HepG2 (cell line): ENCODE data around the gene ABHD17A. TPM values are rescaled to one million over a fixed set of nuclear protein-coding genes. Genes with fewer than 3 reads are reported as not detected.

Experiments
- ARID4A ChIP-seq: sonication (generic); formaldehyde crosslinking; IDR thresholded peaks from 2 replicates; pipeline ENCODE4 v1.5.0; 2020; ENCODE audit warnings: mild to moderate bottlenecking, missing genetic modification reagents, borderline replicate concordance
- EEA1 ChIP-seq: sonication (generic); formaldehyde crosslinking; IDR thresholded peaks from 2 replicates; pipeline ENCODE4 v1.5.1; 2020; ENCODE audit warnings: mild to moderate bottlenecking, missing genetic modification reagents, borderline replicate concordance
- ESRRA ChIP-seq: sonication (generic); formaldehyde crosslinking; IDR thresholded peaks from 2 replicates; pipeline ENCODE4 v1.5.1; 2020; ENCODE audit warnings: mild to moderate bottlenecking, low read depth, missing genetic modification reagents
- GATA4 ChIP-seq: sonication (generic); IDR thresholded peaks from 2 replicates; pipeline ENCODE4 v1.6.1; 2016; ENCODE audit warnings: antibody characterized with exemption, low read depth, borderline replicate concordance
- GFI1 ChIP-seq: sonication (generic); formaldehyde crosslinking; IDR thresholded peaks from 2 replicates; pipeline ENCODE4 v1.5.0; 2020; ENCODE audit warnings: missing genetic modification reagents, mild to moderate bottlenecking, borderline replicate concordance
- HDAC1 ChIP-seq: sonication (generic); formaldehyde crosslinking; IDR thresholded peaks from 2 replicates; pipeline ENCODE4 v1.5.1; 2020; ENCODE audit warnings: mild to moderate bottlenecking, missing genetic modification reagents
- MAFG ChIP-seq: sonication (generic); formaldehyde crosslinking; IDR thresholded peaks from 2 replicates; pipeline ENCODE4 v1.5.1; 2020; ENCODE audit warnings: mild to moderate bottlenecking, missing genetic modification reagents
- MLX ChIP-seq: IDR thresholded peaks from 2 replicates; pipeline ENCODE4 v1.6.1; 2016
- PCBP2 ChIP-seq: fragments of 200-400 bp; formaldehyde crosslinking; optimal IDR thresholded peaks from 2 replicates; pipeline ENCODE3; 2018; ENCODE audit warnings: low read length, low read depth; ENCODE audit not compliant: poor library complexity, severe bottlenecking
- RBFOX2 ChIP-seq: fragments of 200-400 bp; formaldehyde crosslinking; IDR thresholded peaks from 2 replicates; pipeline ENCODE4 v1.6.1; 2017; ENCODE audit warnings: low read depth, mild to moderate bottlenecking, low read length
- SETDB1 ChIP-seq: sonication (generic); formaldehyde crosslinking; IDR thresholded peaks from 2 replicates; pipeline ENCODE4 v1.5.1; 2020; ENCODE audit warnings: missing genetic modification reagents, mild to moderate bottlenecking, borderline replicate concordance
- SMARCC2 ChIP-seq: fragments of 450-650 bp; IDR thresholded peaks from 2 replicates; pipeline ENCODE4 v1.6.1; 2017; ENCODE audit warnings: antibody characterized with exemption, mild to moderate bottlenecking
- SP4 ChIP-seq: sonication (generic); formaldehyde crosslinking; IDR thresholded peaks from 2 replicates; pipeline ENCODE4 v1.8.1; 2023; ENCODE audit warnings: mild to moderate bottlenecking, missing genetic modification reagents
- THAP11 ChIP-seq: IDR thresholded peaks from 2 replicates; pipeline ENCODE4 v1.6.1; 2016; ENCODE audit warnings: missing biosample characterization, missing genetic modification reagents
- ZNF446 ChIP-seq: sonication (generic); formaldehyde crosslinking; IDR thresholded peaks from 2 replicates; pipeline ENCODE4 v1.5.0; 2020; ENCODE audit warnings: mild to moderate bottlenecking, missing genetic modification reagents
- ZNF562 ChIP-seq: sonication (generic); formaldehyde crosslinking; IDR thresholded peaks from 2 replicates; pipeline ENCODE4 v1.8.0; 2022; ENCODE audit warnings: missing genetic modification reagents, borderline replicate concordance
- ZNF597 ChIP-seq: sonication (generic); formaldehyde crosslinking; IDR thresholded peaks from 2 replicates; pipeline ENCODE4 v1.5.0; 2020; ENCODE audit warnings: missing genetic modification reagents
- ZNF704 ChIP-seq: sonication (generic); formaldehyde crosslinking; IDR thresholded peaks from 2 replicates; pipeline ENCODE4 v1.8.1; 2023; ENCODE audit warnings: mild to moderate bottlenecking, inconsistent platforms, moderate library complexity, missing genetic modification reagents, borderline replicate concordance
- polyA plus RNA-seq, 8 experiments: library from polyadenylated mRNA; depleted of rRNA in 3 of 8; stranded (reverse) in 7 of 8; unstranded in 1 of 8; fragments of >200 nt; fragmentation: Illumina TruSeq in 4 of 8; extraction: Trizol in 4 of 8; gene quantifications; 2 replicates each; pipeline versions ENCODE4 v1.2.1 to v1.2.3, GENCODE V29; 2011 to 2016; ENCODE audit warnings: low read depth in 4 of 8, missing spikeins in 1 of 8, mixed read lengths in 1 of 8; ENCODE audit not compliant: insufficient read depth in 1 of 8
- total RNA-seq, 5 experiments: library from RNA; depleted of rRNA; stranded (reverse); fragments of >200 nt; fragmentation: Illumina TruSeq; extraction: Trizol; gene quantifications; 2 replicates each; pipeline ENCODE4 v1.2.3, GENCODE V29; 2016; ENCODE audit warnings: low read depth in 1 of 5

The ABHD17A gene
- total and polyA plus RNA-seq, 2 of the 13 experiments (the other 11 are each of a cell fraction or from before 2014, with no cell fraction given), result 27.7 to 40.8 TPM

- TF ChIP-seq ARID4A, result peak; percentile 86
- no peak; the same call in 1 of the 2 replicates for TF ChIP-seq ZNF704
- peak; percentile 91 for TF ChIP-seq SP4 (CRISPR knock-in tag)
- TF ChIP-seq MAFG (CRISPR knock-in tag), result no peak
- peak; percentile 60; the same call in 1 of the 2 replicates for TF ChIP-seq MLX (CRISPR knock-in tag)
- TF ChIP-seq ZNF597 (CRISPR knock-in tag), result no peak
- 0 out of 2 replicates have a peak, but pooled peaks have one; percentile 27 for TF ChIP-seq GATA4
- no peak for TF ChIP-seq ESRRA (CRISPR knock-in tag)
- TF ChIP-seq ZNF446 (CRISPR knock-in tag), result 0 out of 2 replicates have a peak, but pooled peaks have one; percentile 14
- TF ChIP-seq RBFOX2, result peak; percentile 88
- TF ChIP-seq THAP11 (CRISPR knock-in tag), result peak; percentile 54; the same call in 1 of the 2 replicates
- no peak for TF ChIP-seq SMARCC2
- no peak for TF ChIP-seq SETDB1
- TF ChIP-seq HDAC1 (CRISPR knock-in tag), result peak; percentile 84
- no peak for TF ChIP-seq PCBP2
- TF ChIP-seq EEA1 (CRISPR knock-in tag), result no peak
- TF ChIP-seq ZNF562, result no peak
- TF ChIP-seq GFI1 (CRISPR knock-in tag), result no peak
Measured at GRCh38 chr19:1863638-1864479, 21.4 kb downstream of the ABHD17A start (continued).
